HG03025 (cell line): Measurements from ENCODE around the gene ADCK1.
"Not testable (repeated sequence)": the region's sequence is repeated elsewhere in the genome, so short reads cannot be mapped to it uniquely, and the experiment has no call there.

Experiments used
- ATAC-seq: cut with Tn5 transposase; IDR thresholded peaks from one replicate; pipeline ENCODE4 v1.9.1; 2021; ENCODE audit warnings: mild to moderate bottlenecking, moderate library complexity; ENCODE audit not compliant: unreplicated experiment, low FRiP score

ADCK1 gene

GRCh38 chr14:77924141-77924948 is 124.4 kb downstream of the ADCK1 start:
- ATAC-seq = no peak

- ATAC-seq = no peak
Measured at GRCh38 chr14:77926942-77927341, 127.0 kb downstream of the ADCK1 start.

DNA sequence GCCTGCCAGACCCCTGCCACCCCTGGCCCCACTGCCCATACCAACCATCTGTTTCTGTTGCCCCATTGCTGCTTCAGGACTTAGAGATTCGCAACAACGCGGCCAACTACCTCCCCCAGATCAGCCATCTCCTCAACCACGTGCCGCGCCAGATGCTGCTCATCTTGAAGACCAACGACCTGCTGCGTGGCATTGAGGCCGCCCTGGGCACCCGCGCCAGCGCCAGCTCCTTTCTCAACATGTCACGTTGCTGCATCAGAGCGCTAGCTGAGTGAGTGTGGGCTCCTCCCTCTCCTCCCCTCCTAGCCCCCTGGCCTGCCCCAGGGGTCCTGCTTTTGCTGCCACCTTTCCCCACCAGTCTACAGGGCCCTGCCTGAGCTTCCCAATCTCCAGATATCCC is 131.5 kb downstream of the ADCK1 start:
- ATAC-seq = no peak

- ATAC-seq = no peak
Measured at GRCh38 chr14:77936138-77936639, 136.3 kb downstream of the ADCK1 start.

- no peak for ATAC-seq
Measured at GRCh38 chr14:77947372-77947771, 147.5 kb downstream of the ADCK1 start.

DNA sequence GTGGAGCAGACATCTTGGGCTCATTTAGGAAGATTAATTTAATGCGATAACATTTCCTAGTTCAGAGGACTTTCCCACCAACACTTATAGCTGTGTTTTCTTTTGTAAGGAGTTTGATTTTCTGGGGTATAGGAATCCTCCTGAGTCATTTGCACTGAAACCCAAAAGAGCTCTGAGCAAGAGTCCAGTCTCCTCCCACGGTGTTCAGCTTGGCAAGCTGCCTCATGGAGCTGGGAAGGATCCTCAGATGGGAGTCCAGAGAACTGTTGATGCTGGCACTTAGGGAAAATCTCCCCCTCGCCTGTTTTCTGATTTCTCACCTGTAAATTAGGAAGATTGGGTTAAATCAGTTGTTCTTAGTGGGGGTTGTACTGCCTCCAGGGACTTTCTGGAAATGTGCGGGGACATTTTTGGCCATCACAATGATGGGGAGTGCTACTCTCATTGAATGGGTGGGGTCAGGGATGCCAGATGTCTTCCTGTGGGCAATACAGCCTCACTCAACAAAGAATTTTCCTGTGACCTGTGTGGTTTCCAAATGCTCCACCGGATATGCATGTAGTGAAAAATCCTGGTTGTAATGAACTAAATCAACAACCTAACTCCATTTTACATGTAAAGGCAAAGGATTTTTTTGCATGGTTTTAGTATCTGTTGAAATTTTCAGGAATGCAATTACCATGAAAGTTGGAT is 150.6 kb downstream of the ADCK1 start:
- ATAC-seq = no peak

DNA sequence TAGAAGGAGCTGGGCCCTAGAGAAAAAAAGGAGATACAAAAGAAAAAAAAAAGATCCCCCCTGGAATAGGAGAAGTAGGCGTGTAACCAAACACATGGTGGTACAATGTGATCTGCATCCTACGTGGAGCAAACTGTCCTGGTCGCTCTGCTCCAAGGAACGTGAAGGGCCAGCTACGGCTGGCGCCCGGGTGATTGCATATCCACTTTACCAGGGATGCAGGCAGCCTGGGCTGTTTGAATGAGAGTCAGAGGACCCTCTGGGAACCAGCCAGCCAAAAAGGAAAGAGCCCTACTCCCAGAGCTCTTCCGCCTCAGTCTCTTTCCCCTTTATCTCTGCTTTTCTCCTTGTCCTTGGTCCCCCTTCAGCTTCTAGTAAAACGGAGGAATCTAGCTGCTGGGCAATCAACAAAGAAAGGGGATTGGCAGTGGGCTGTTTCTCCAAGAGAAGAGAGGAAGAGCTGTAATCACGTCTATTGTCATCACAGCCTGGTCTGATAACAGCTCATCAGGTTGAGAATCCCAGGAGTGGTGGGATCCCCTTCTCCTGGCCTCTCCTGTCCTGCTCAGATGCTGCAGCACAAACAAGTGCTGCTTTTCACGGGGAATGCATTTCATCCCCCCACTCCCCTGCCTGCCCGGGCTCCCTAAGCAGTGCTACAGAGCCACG is 156.0 kb downstream of the ADCK1 start:
- ATAC-seq = no peak

DNA sequence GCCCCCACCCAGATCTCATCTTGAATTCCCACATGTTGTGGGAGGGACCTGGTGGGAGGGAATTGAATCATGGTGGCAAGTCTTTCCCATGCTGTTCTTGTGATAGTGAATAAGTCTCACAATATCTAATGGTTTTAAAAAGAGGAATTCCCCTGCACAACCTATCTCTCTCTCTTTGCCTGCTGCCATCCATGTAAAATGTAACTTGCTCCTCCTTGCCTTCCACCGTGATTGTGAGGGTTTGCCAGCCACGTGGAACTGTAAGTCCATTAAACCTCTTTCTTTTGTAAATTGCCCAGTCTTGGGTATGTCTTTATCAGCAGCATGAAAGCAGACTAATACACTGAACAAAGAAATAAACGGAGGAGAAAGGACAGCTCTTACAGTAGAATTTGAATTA is 159.8 kb downstream of the ADCK1 start:
- not testable (repeated sequence) for ATAC-seq

- ATAC-seq = no peak
Measured at GRCh38 chr14:77961847-77962580, 162.1 kb downstream of the ADCK1 start.

- no peak for ATAC-seq
Measured at GRCh38 chr14:77962731-77963520, 163.0 kb downstream of the ADCK1 start.

DNA sequence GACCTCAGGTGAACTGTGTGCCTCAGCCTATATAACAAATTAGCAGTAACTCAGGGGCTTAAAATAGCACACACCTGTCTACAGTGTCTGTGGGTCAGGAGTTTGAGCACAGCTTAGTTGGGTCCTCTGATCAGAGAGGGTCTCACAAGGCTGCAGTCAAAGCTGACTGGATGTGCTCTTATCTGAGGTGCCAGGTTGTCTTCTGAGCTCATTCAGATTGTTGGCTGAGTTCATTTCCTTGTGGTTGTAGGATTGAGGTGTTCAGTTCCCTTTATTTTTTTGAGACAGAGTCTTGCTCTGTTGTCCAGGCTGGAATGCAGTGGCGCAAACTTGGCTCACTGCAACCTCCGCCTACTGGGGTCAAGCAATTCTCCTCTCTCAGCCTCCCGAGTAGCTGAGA is 164.7 kb downstream of the ADCK1 start:
- no peak for ATAC-seq

DNA sequence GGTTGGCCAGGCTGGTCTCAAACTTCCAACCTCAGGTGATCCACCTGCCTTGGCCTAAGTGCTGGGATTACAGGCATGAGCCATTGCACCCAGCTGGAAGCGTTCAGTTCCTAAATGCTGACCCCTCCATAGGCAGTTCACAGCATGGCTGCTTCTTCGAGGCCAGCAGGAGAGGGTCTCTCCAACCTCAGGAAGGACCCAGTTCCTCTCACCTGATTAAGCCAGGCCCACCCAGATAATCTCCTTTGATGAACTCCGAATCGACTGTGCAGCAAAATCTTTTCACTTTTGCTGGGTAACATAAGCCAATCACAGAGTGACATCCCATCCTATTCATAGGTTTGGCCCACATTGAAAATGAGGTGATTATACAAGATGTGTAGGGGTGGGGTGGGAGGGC is 165.1 kb downstream of the ADCK1 start:
- ATAC-seq = no peak

DNA sequence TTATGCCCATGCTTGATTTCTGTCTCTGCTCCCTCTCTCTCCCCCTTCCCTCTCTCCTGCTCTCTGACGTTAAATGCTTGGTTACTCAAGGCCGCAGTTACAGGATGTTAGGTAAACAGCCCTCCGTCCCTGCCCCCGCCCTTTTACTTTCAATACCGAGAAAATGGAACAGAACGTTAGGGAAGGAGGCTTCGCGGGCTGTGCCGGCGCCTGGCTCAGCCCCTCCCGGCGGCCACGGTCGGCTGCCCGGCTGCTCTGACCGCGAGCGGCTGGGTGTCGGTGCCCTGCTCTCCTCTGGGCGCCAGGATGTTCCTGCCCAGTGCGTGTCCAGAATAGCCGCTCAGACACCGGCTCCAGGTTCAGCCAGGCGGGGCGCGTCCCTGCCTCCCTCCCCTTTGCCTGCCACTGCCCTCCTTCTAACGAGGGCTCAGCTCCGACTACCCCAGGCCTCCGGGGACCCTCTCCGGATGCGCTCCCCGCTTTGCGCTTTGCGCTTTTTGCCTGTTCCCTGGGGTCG is 166.1 kb downstream of the ADCK1 start:
- ATAC-seq = peak; percentile 78

DNA sequence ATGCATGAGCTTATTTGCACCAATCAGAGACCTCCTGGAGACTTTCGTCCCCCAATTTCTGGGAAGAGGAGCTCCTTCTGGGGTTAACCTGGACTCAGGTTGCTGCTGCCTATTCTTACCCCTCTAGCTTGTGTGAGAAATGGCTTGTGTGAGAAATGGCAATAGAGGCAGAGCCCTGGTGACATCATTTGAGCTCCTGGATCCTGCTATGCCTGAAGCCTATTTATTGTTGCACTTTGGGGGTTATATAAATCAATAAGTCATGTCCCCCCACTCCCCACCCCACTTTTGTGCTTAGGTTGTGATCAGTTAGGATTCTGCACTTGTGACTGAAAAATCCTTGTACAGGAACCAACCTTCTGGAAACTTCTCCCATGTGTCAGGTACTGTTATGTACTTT is 167.2 kb downstream of the ADCK1 start:
- ATAC-seq = no peak

- ATAC-seq = no peak
Measured at GRCh38 chr14:77970646-77971045, 170.7 kb downstream of the ADCK1 start.

DNA sequence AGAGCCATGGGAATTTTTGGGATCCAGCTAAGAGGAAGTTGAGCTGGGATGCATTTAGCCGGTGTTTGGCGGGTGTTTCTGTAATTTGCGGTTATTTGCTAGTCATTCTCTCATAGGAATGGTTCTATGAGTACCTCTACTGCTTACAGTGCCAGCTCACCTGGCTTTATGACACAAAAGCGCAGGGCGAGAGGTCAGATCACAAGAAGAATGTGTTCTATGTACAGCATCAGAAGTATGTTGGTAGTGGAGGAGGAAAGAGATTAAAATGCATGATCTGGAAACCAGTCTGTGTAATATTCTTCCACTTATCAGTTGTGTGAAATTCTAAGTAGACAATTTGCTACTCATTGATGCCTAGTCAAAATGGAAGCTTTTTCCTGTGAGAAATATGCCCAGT is 173.3 kb downstream of the ADCK1 start:
- no peak for ATAC-seq

GRCh38 chr14:77976591-77976990 is 176.7 kb downstream of the ADCK1 start:
- no peak for ATAC-seq

DNA sequence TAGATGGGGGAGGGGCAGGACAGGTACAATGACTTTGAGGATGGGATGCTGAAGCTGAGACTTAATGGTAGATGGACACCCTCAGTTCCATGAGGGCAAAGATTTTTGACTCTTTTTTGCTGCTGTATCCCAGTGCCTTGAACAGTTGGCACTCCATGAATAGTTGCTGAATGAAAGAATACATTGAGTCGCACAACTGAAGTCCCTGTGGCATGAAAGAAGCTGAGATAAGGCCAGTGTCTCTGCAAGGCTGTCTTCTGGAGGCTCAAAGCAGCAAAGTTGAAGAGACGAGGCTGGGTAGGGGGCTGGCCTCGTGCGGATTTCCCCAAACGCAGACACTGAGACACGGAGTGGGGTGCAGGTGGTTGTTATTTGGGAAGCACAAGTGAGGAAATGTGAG is 179.3 kb downstream of the ADCK1 start:
- no peak for ATAC-seq

DNA sequence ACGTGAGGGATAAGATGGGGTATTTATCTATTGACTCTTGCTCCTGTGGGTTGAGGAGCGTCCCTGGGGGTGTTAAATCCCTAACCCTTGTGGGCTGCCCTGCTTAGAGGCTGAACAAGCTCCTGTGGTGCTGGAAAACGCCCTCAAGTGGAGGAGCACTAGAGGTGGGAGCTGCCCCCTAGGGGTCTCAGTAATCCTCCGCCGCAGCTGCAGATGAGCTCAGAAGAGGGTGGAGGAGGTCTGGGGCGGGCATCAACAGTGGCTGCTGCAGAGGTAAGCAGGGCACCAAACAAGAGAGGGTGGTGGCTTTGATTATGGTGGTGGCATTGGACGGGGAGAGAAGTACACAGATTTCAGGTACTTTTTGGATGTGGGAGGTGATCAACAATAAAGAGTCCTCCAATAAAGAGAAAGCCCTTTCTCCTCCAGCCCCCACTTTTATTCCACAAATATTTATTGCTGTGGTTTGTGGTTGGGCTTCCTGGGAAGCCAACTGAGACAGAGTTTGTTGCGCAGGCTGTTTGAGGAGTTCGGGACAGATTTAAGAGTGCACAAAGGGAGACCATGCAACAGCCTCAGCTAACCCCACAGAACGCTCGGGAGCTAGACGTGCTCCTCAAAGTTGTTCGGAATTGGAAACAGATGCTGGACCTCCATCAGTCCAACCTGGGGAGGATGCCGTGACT is 179.9 kb downstream of the ADCK1 start:
- ATAC-seq = no peak
